Posterior cingulate gyrus (tissue), 11 donors: ENCODE measurements around the gene ATP6V0A4.

Source experiments
- DNase-seq, 10 donors: peaks; one replicate each; pipeline versions ENCODE4 v3.0.0 to v3.0.0-alpha.2; 2020 to 2021; ENCODE audit warnings: mixed read lengths in 3 of 10
- intact Hi-C: fragments of 100-400 bp; cut with DNase I; formaldehyde crosslinking; loops from one replicate; pipeline ENCODE4 v1.15.1; 2023

Gene ATP6V0A4

GRCh38 chr7:138665669-138666140 lies 132.3 kb downstream of the ATP6V0A4 start:
- DNase-seq: peak in 4 of 10 donors; percentile 8 to 49 (median 25)
- intact Hi-C loops: no loop called here

GRCh38 chr7:138665249-138665648 lies 132.7 kb downstream of the ATP6V0A4 start:
- intact Hi-C loops: no loop called here
- DNase-seq: no peak

- peak in 5 of 10 donors; percentile 7 to 84 (median 17) for DNase-seq
- intact Hi-C loops: no loop called here
Measured at GRCh38 chr7:138663725-138664710, 134.0 kb downstream of the ATP6V0A4 start.

- intact Hi-C loops: no loop called here
- no peak for DNase-seq
Measured at GRCh38 chr7:138662991-138663320, 135.0 kb downstream of the ATP6V0A4 start.

GRCh38 chr7:138662076-138662990 lies 135.7 kb downstream of the ATP6V0A4 start:
- intact Hi-C loops: no loop called here
- DNase-seq: no peak

GRCh38 chr7:138661069-138661635 lies 136.8 kb downstream of the ATP6V0A4 start:
- intact Hi-C loops: no loop called here
- DNase-seq: no peak

- no peak for DNase-seq
- intact Hi-C loops: no loop called here
Measured at GRCh38 chr7:138658889-138659288, 139.1 kb downstream of the ATP6V0A4 start.

- intact Hi-C loops: no loop called here
- no peak for DNase-seq
Measured at GRCh38 chr7:138657854-138658386, 140.1 kb downstream of the ATP6V0A4 start.

- no peak for DNase-seq
- intact Hi-C loops: no loop called here
Measured at GRCh38 chr7:138656952-138657351, 141.0 kb downstream of the ATP6V0A4 start.
